ENCODE measurements around the gene G3BP1.

DNA sequence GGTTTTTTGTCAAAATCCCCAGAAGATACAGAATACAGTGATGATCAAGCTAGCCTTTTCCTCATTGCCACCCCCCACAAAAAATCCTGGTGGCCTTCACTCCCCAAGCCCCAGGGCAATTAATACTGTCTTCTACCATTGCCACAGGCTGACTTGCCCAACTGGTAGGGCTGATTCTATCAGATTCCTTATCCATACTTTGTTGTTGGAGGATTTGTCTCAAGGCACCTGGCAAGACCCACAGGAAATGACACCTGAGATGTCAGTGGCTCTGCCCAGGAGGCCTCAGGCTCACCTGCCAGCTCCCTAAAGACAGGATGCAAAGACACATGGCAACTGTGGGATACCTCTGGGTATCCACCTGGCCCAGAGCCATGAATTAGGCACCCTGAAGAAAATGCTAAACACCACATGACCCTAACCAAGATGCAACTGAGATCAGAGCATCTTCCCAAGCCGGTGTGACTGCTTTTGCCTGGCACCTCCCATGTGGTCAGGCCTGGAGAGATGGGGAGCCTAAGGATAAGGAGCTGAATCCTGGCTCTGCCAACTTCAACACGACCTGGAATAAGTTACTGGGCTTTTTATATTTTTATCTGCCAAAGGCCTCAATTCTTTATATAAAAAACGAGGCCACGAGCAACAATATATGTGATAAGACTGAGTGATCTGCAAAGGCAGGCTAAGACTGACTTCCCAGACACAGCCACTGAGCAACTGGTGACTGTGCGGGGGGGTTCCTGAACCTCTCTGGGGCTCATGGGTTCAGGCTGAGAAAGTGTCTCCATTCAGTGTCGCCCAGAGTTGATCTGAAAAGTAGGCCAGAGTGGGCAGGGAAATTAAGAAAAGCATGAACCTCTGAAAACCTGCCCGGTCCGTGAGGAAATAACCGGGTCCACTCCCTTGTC is 14.3 kb upstream of the G3BP1 start:
- TF ChIP-seq POLR2A (IDR thresholded peaks at IDR 0.05) = no peak
- TF ChIP-seq, protein P1, sequence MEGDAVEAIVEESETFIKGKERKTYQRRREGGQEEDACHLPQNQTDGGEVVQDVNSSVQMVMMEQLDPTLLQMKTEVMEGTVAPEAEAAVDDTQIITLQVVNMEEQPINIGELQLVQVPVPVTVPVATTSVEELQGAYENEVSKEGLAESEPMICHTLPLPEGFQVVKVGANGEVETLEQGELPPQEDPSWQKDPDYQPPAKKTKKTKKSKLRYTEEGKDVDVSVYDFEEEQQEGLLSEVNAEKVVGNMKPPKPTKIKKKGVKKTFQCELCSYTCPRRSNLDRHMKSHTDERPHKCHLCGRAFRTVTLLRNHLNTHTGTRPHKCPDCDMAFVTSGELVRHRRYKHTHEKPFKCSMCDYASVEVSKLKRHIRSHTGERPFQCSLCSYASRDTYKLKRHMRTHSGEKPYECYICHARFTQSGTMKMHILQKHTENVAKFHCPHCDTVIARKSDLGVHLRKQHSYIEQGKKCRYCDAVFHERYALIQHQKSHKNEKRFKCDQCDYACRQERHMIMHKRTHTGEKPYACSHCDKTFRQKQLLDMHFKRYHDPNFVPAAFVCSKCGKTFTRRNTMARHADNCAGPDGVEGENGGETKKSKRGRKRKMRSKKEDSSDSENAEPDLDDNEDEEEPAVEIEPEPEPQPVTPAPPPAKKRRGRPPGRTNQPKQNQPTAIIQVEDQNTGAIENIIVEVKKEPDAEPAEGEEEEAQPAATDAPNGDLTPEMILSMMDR (IDR thresholded peaks at IDR 0.05) = no peak
